ENCODE results near the gene GABARAPL2.
A peak's percentile ranks its signal among the peaks of the same experiment; 100 is the strongest.

GABARAPL2 gene

DNA sequence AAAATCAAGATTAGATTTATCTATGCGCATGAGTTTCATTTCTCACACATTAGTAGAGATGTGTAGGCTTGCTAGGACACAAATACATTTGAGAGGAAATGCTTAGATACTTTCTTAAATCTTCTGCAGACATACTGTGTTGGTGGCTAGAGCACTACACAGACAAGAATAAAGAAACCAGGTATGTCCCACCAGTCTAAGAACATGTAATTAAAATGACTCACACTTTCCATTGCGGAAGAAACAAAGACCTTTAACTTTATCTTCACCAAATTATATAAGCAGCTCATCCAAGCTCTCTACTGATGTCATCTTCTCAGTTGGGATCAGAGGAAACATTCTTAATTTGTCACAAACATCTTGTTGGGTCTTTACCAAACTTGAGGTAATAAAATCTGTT is 12.5 kb downstream of the GABARAPL2 start:
- H3K27ac ChIP-seq (ENCODE audit: low read length), result no peak overlapping the region
- no peaks in the 10 kb centered on the region for H3K9me3 ChIP-seq (ENCODE audit: insufficient read depth, low read length)
- TF ChIP-seq CTCF (IDR thresholded peaks at IDR 0.05; ENCODE audit: low read depth, low read length) (no peak), EZH2phosphoT487 (IDR thresholded peaks at IDR 0.05; ENCODE audit: low read depth) (no peak)
- no peak overlapping the region for H3K9ac ChIP-seq (ENCODE audit: low read length)
- no peaks in the 10 kb centered on the region for H3K27me3 ChIP-seq (ENCODE audit: low read depth, low read length)
- H3K4me1 ChIP-seq (ENCODE audit: low read length), result peaks cover 13% of the 10 kb centered on the region
- peaks cover 17% of the 10 kb centered on the region for H4K20me1 ChIP-seq (ENCODE audit: insufficient read depth, low read length)
- no peak overlapping the region for H3K4me2 ChIP-seq (ENCODE audit: low read length)
- H2AFZ ChIP-seq (ENCODE audit: low read depth, low read length), result no peak overlapping the region
- H3K4me3 ChIP-seq (ENCODE audit: low read length), result no peak overlapping the region
- peaks cover 48% of the 10 kb centered on the region for H3K36me3 ChIP-seq (replicated peaks; ENCODE audit: low read depth, low read length)
- no peaks in the 10 kb centered on the region for H3K79me2 ChIP-seq (ENCODE audit: low read length)

GRCh38 chr16:75579281-75579834 is 13.2 kb downstream of the GABARAPL2 start:
- H3K4me3 ChIP-seq (ENCODE audit: low read length), result no peak overlapping the region
- peaks cover 12% of the 10 kb centered on the region for H4K20me1 ChIP-seq (ENCODE audit: insufficient read depth, low read length)
- no peaks in the 10 kb centered on the region for H3K9me3 ChIP-seq (ENCODE audit: insufficient read depth, low read length)
- TF ChIP-seq CTCF (IDR thresholded peaks at IDR 0.05; ENCODE audit: low read depth, low read length) (no peak), EZH2phosphoT487 (IDR thresholded peaks at IDR 0.05; ENCODE audit: low read depth) (no peak)
- no peak overlapping the region for H3K4me2 ChIP-seq (ENCODE audit: low read length)
- no peak overlapping the region for H3K27ac ChIP-seq (ENCODE audit: low read length)
- H3K4me1 ChIP-seq (ENCODE audit: low read length), result peaks cover 19% of the 10 kb centered on the region
- no peaks in the 10 kb centered on the region for H3K79me2 ChIP-seq (ENCODE audit: low read length)
- peaks cover 42% of the 10 kb centered on the region for H3K36me3 ChIP-seq (replicated peaks; ENCODE audit: low read depth, low read length)
- no peaks in the 10 kb centered on the region for H3K27me3 ChIP-seq (ENCODE audit: low read depth, low read length)
- no peak overlapping the region for H3K9ac ChIP-seq (ENCODE audit: low read length)
- no peak overlapping the region for H2AFZ ChIP-seq (ENCODE audit: low read depth, low read length)

DNA sequence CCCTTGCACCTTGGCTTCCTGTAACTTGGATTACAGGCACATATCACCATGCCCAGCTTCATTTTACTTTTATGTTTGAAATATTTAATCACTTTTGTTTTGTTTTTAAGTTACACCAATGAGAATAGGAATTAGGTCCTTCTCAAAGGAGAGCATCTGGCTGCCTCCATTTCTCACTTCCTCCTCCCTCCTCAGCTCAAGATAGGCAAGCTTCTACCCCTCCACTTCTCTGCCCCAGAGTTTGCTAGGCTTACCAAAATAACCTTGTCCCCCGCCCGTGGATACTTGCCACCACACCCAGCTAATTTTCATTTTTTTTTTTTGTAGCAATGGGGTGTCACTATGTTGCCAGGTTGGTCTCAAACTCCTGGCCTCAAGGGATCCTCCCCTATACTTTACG is 17.9 kb downstream of the GABARAPL2 start:
- no peak overlapping the region for H3K9ac ChIP-seq (ENCODE audit: low read length)
- H3K36me3 ChIP-seq (replicated peaks; ENCODE audit: low read depth, low read length), result peaks cover 4% of the 10 kb centered on the region
- peak overlapping the region; percentile 19; the same call in 1 of the 2 replicates for H3K27ac ChIP-seq (ENCODE audit: low read length)
- no peaks in the 10 kb centered on the region for H3K9me3 ChIP-seq (ENCODE audit: insufficient read depth, low read length)
- TF ChIP-seq EZH2phosphoT487 (IDR thresholded peaks at IDR 0.05; ENCODE audit: low read depth) (no peak), CTCF (IDR thresholded peaks at IDR 0.05; ENCODE audit: low read depth, low read length) (no peak)
- H2AFZ ChIP-seq (ENCODE audit: low read depth, low read length), result no peak overlapping the region
- H3K4me3 ChIP-seq (ENCODE audit: low read length), result no peak overlapping the region
- peak overlapping the region; percentile 55 for H3K4me2 ChIP-seq (ENCODE audit: low read length)
- H3K27me3 ChIP-seq (ENCODE audit: low read depth, low read length), result no peaks in the 10 kb centered on the region
- no peaks in the 10 kb centered on the region for H4K20me1 ChIP-seq (ENCODE audit: insufficient read depth, low read length)
- no peaks in the 10 kb centered on the region for H3K79me2 ChIP-seq (ENCODE audit: low read length)
- H3K4me1 ChIP-seq (ENCODE audit: low read length), result peaks cover 15% of the 10 kb centered on the region

DNA sequence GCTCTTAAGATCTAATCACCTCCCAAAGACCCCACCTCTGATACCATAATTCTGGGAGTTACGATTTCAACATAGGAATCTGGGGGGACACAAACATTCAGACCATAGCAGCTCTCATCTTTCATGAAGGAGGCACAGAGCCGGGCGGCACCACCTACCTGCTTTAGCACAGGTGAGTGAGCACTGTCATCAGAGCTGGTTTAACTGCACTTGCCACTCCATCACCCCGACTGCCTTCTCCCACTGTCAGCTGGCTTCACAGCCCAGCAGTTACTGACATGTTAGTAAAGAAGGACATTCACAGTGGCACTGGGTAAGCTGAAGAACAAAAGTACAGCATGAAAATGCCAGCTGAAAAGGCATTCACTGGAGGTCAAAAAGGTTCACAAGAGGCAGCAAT is 22.5 kb downstream of the GABARAPL2 start:
- Histone ChIP-seq H3K79me2 (ENCODE audit: low read length) (no peaks in the 10 kb centered on the region), H4K20me1 (ENCODE audit: insufficient read depth, low read length) (no peaks in the 10 kb centered on the region), H2AFZ (ENCODE audit: low read depth, low read length) (no peak overlapping the region), H3K27me3 (ENCODE audit: low read depth, low read length) (no peaks in the 10 kb centered on the region), H3K4me1 (ENCODE audit: low read length) (peaks cover 10% of the 10 kb centered on the region), H3K27ac (ENCODE audit: low read length) (no peak overlapping the region), H3K36me3 (replicated peaks; ENCODE audit: low read depth, low read length) (no peaks in the 10 kb centered on the region), H3K4me3 (ENCODE audit: low read length) (no peak overlapping the region), H3K9ac (ENCODE audit: low read length) (no peak overlapping the region), H3K4me2 (ENCODE audit: low read length) (no peak overlapping the region), H3K9me3 (ENCODE audit: insufficient read depth, low read length) (no peaks in the 10 kb centered on the region)
- no peak for TF ChIP-seq CTCF (IDR thresholded peaks at IDR 0.05; ENCODE audit: low read depth, low read length)
- no peak for TF ChIP-seq EZH2phosphoT487 (IDR thresholded peaks at IDR 0.05; ENCODE audit: low read depth)
